Activated gamma-delta T cell treated with anti-CD3 and anti-CD28 coated beads, Interleukin-2, amount 50 U/mL, for 16 hours (primary cell): Measurements from ENCODE around the gene DNAJB11.

ENCODE experiments used
- DNase-seq: peaks from one replicate; pipeline ENCODE4 v3.0.0-alpha.2; 2020; ENCODE audit warnings: low read depth

DNAJB11 gene

GRCh38 chr3:186596568-186597287 is 26.2 kb downstream of the DNAJB11 start:
- DNase-seq = no peak

GRCh38 chr3:186598108-186598784 is 27.7 kb downstream of the DNAJB11 start:
- DNase-seq = no peak

GRCh38 chr3:186598794-186599141 is 28.2 kb downstream of the DNAJB11 start:
- no peak for DNase-seq

GRCh38 chr3:186599142-186599784 is 28.7 kb downstream of the DNAJB11 start:
- DNase-seq = no peak

GRCh38 chr3:186599785-186600166 is 29.3 kb downstream of the DNAJB11 start:
- DNase-seq = no peak

GRCh38 chr3:186600896-186601295 is 30.4 kb downstream of the DNAJB11 start:
- no peak for DNase-seq

GRCh38 chr3:186603159-186603558 is 32.6 kb downstream of the DNAJB11 start:
- no peak for DNase-seq

- DNase-seq = no peak
These were observed 34.6 kb downstream of the DNAJB11 start for GRCh38 chr3:186605078-186605477.

- no peak for DNase-seq
These were observed 35.3 kb downstream of the DNAJB11 start for GRCh38 chr3:186605561-186606545.

GRCh38 chr3:186608624-186609215 is 38.2 kb downstream of the DNAJB11 start:
- no peak for DNase-seq

GRCh38 chr3:186609247-186609868 is 38.8 kb downstream of the DNAJB11 start:
- DNase-seq = no peak

GRCh38 chr3:186612065-186612464 is 41.5 kb downstream of the DNAJB11 start:
- no peak for DNase-seq

- DNase-seq = no peak
These were observed 42.5 kb downstream of the DNAJB11 start, which contains the start of gene AHSG for GRCh38 chr3:186612721-186613636. Gene AHSG, plus strand, starts transcription at chr3:186613060. Its CDS starts 82 bp downstream, at chr3:186613142.

- DNase-seq = no peak
These were observed 43.2 kb downstream of the DNAJB11 start for GRCh38 chr3:186613637-186614265.

- DNase-seq = no peak
These were observed 43.7 kb downstream of the DNAJB11 start for GRCh38 chr3:186614266-186614596.

- peak; percentile 58 for DNase-seq
These were observed 44.3 kb downstream of the DNAJB11 start for GRCh38 chr3:186614597-186615483.

GRCh38 chr3:186616299-186616617 is 45.7 kb downstream of the DNAJB11 start:
- no peak for DNase-seq

GRCh38 chr3:186617036-186617946 is 46.8 kb downstream of the DNAJB11 start:
- DNase-seq = peak; percentile 75
